Measurements from ENCODE around the gene SH2D4B.

GRCh38 chr10:80598951-80599350, 61.2 kb downstream of the SH2D4B start:
- TF ChIP-seq CTCF (IDR thresholded peaks at IDR 0.05) (no peak), TCF7L2 (IDR thresholded peaks at IDR 0.05; ENCODE audit: low read depth, low read length) (no peak), POLR2AphosphoS5 (IDR thresholded peaks at IDR 0.05; ENCODE audit: low read depth, low read length) (no peak)
